ENCODE data around the gene ERI2. TPM values are rescaled to one million over a fixed set of nuclear protein-coding genes. Genes with fewer than 3 reads are reported as not detected.
A peak's percentile ranks its signal among the peaks of the same experiment; 100 is the strongest.

ERI2 gene
- total RNA-seq, 2 donors from 2014 or later, result 18.7 TPM

GRCh38 chr16:20849589-20850390, 43.5 kb upstream of the ERI2 start:
- WGBS, 2 experiments (ENCODE audit: insufficient coverage in 1 of 2, insufficient read length in 1 of 2), result 68% methylated on average over 4 to 6 of the region's 6 CpGs
- Mint-ChIP-seq H3K4me1 (peaks cover 40% of the 10 kb centered on the region), H3K36me3 (ENCODE audit: low read depth) (no peaks in the 10 kb centered on the region), H3K27me3 (ENCODE audit: insufficient read depth) (no peaks in the 10 kb centered on the region), H3K27ac (no peak overlapping the region), H3K4me3 (no peak overlapping the region), H3K9me3 (no peaks in the 10 kb centered on the region)
- Histone ChIP-seq H3K9me3 (ENCODE audit: control insufficient read depth, low read length) (no peaks in the 10 kb centered on the region), H3K4me1 (ENCODE audit: control insufficient read depth, insufficient read depth, low read length) (peaks cover 26% of the 10 kb centered on the region), H3K4me3 (ENCODE audit: low read length) (no peak overlapping the region), H3K27ac (ENCODE audit: low read depth, low read length) (no peak overlapping the region), H3K27me3 (ENCODE audit: control insufficient read depth, insufficient read depth, low read length, poor library complexity, severe bottlenecking) (no peaks in the 10 kb centered on the region), H3K9ac (ENCODE audit: extremely low read depth, low read length, poor library complexity, severe bottlenecking) (no peak overlapping the region), H3K36me3 (ENCODE audit: control insufficient read depth, insufficient read depth, low read length) (peaks cover 10% of the 10 kb centered on the region)
- DNase-seq, result peak; percentile 89
- peak; percentile 98 for TF ChIP-seq CTCF (conservative IDR thresholded peaks at IDR 0.05)

GRCh38 chr16:20847550-20847949, 41.3 kb upstream of the ERI2 start:
- H3K9me3 ChIP-seq (ENCODE audit: control insufficient read depth, low read length), result no peaks in the 10 kb centered on the region
- peaks cover 2% of the 10 kb centered on the region for H3K36me3 Mint-ChIP-seq (ENCODE audit: low read depth)
- H3K4me1 ChIP-seq (ENCODE audit: control insufficient read depth, insufficient read depth, low read length), result peaks cover 35% of the 10 kb centered on the region
- no peaks in the 10 kb centered on the region for H3K36me3 ChIP-seq (ENCODE audit: control insufficient read depth, insufficient read depth, low read length)
- DNase-seq, result no peak
- no peak overlapping the region for H3K9ac ChIP-seq (ENCODE audit: extremely low read depth, low read length, poor library complexity, severe bottlenecking)
- no peaks in the 10 kb centered on the region for H3K27me3 Mint-ChIP-seq (ENCODE audit: insufficient read depth)
- 50 to 77% methylated on average over 1 to 2 of the region's 2 CpGs for WGBS, 2 experiments (ENCODE audit: insufficient coverage in 1 of 2, insufficient read length in 1 of 2)
- no peaks in the 10 kb centered on the region for H3K27me3 ChIP-seq (ENCODE audit: control insufficient read depth, insufficient read depth, low read length, poor library complexity, severe bottlenecking)
- no peak for TF ChIP-seq CTCF (conservative IDR thresholded peaks at IDR 0.05)
- H3K4me1 Mint-ChIP-seq, result peaks cover 48% of the 10 kb centered on the region
- no peak overlapping the region for H3K27ac ChIP-seq (ENCODE audit: low read depth, low read length)
- H3K4me3 ChIP-seq (ENCODE audit: low read length), result no peak overlapping the region
- H3K4me3 Mint-ChIP-seq, result no peak overlapping the region
- H3K27ac Mint-ChIP-seq, result no peak overlapping the region
- H3K9me3 Mint-ChIP-seq, result no peaks in the 10 kb centered on the region

GRCh38 chr16:20846551-20846950, 40.3 kb upstream of the ERI2 start:
- TF ChIP-seq CTCF (conservative IDR thresholded peaks at IDR 0.05), result no peak
- Mint-ChIP-seq H3K4me1 (peaks cover 48% of the 10 kb centered on the region), H3K36me3 (ENCODE audit: low read depth) (peaks cover 2% of the 10 kb centered on the region), H3K4me3 (no peak overlapping the region), H3K27me3 (ENCODE audit: insufficient read depth) (no peaks in the 10 kb centered on the region), H3K9me3 (no peaks in the 10 kb centered on the region), H3K27ac (no peak overlapping the region)
- Histone ChIP-seq H3K9ac (ENCODE audit: extremely low read depth, low read length, poor library complexity, severe bottlenecking) (no peak overlapping the region), H3K27me3 (ENCODE audit: control insufficient read depth, insufficient read depth, low read length, poor library complexity, severe bottlenecking) (no peaks in the 10 kb centered on the region), H3K4me3 (ENCODE audit: low read length) (peak overlapping the region; percentile 32), H3K9me3 (ENCODE audit: control insufficient read depth, low read length) (no peaks in the 10 kb centered on the region), H3K27ac (ENCODE audit: low read depth, low read length) (no peak overlapping the region), H3K36me3 (ENCODE audit: control insufficient read depth, insufficient read depth, low read length) (no peaks in the 10 kb centered on the region), H3K4me1 (ENCODE audit: control insufficient read depth, insufficient read depth, low read length) (peaks cover 35% of the 10 kb centered on the region)
- no peak for DNase-seq

Data from endodermal cell (in vitro differentiated cells).